GM23338 (cell line): Measurements from ENCODE around the gene GALNT6. TPM values are rescaled to one million over a fixed set of nuclear protein-coding genes. Genes with fewer than 3 reads are reported as not detected.

Source experiments
- ATAC-seq: fragments of 200-7000 bp; cut with Tn5 transposase; 3 replicates; pipeline ENCODE4 v1.9.1; 2020
- DNase-seq: peaks from one replicate; pipeline ENCODE4 v3.0.0-alpha.2; 2015; ENCODE audit warnings: low spot score
- H2AFZ ChIP-seq: fragments of 200-600 bp; sonication (generic); 2 replicates; pipeline ENCODE4 v1.8.0; 2016; ENCODE audit warnings: antibody characterized with exemption, mild to moderate bottlenecking, moderate library complexity
- H3F3A ChIP-seq: fragments of 200-600 bp; sonication (generic); replicated peaks from 2 replicates; pipeline ENCODE4 v1.8.0; 2017; ENCODE audit warnings: antibody characterized with exemption, mixed run types, low read depth
- H3K27ac ChIP-seq: fragments of 200-600 bp; sonication (generic); 2 replicates; pipeline ENCODE4 v1.6.1; 2016; ENCODE audit warnings: low read depth
- H3K27me3 ChIP-seq: fragments of 200-600 bp; sonication (generic); 2 replicates; pipeline ENCODE4 v1.8.0; 2016; ENCODE audit warnings: mild to moderate bottlenecking, mixed run types, moderate library complexity; ENCODE audit not compliant: insufficient read depth
- H3K36me3 ChIP-seq: fragments of 200-600 bp; sonication (generic); 2 replicates; pipeline ENCODE4 v1.8.0; 2016; ENCODE audit warnings: mild to moderate bottlenecking; ENCODE audit not compliant: insufficient read depth
- H3K4me1 ChIP-seq: fragments of 200-600 bp; sonication (generic); 2 replicates; pipeline ENCODE4 v1.8.0; 2016; ENCODE audit warnings: mild to moderate bottlenecking, moderate library complexity; ENCODE audit not compliant: insufficient read depth
- H3K4me2 ChIP-seq: fragments of 200-600 bp; sonication (generic); 2 replicates; pipeline ENCODE4 v1.7.1; 2017; ENCODE audit warnings: mixed run types
- H3K4me3 ChIP-seq: fragments of 200-600 bp; sonication (generic); 2 replicates; pipeline ENCODE4 v1.6.1; 2016; ENCODE audit warnings: mixed run types
- H3K79me2 ChIP-seq: fragments of 200-600 bp; sonication (generic); replicated peaks from 2 replicates; pipeline ENCODE4 v1.8.0; 2017; ENCODE audit warnings: mild to moderate bottlenecking; ENCODE audit not compliant: insufficient read depth
- H3K9me2 ChIP-seq: fragments of 200-600 bp; sonication (generic); 2 replicates; pipeline ENCODE4 v1.8.0; 2017; ENCODE audit not compliant: insufficient read depth
- H4K20me1 ChIP-seq: fragments of 200-600 bp; sonication (generic); replicated peaks from 2 replicates; pipeline ENCODE4 v1.8.0; 2017; ENCODE audit warnings: mild to moderate bottlenecking; ENCODE audit not compliant: insufficient read depth
- H3K27ac Mint-ChIP-seq: 2 replicates; pipeline ENCODE4 v1.8.0; 2020; ENCODE audit warnings: inconsistent platforms, mild to moderate bottlenecking, moderate library complexity, mixed read lengths
- H3K27me3 Mint-ChIP-seq: 3 replicates; pipeline ENCODE4 v1.8.0; 2022; ENCODE audit warnings: low read depth, mild to moderate bottlenecking, moderate library complexity, mixed read lengths, inconsistent platforms; ENCODE audit not compliant: insufficient read depth, poor library complexity
- H3K36me3 Mint-ChIP-seq: 3 replicates; pipeline ENCODE4 v1.8.0; 2021; ENCODE audit warnings: low read depth, mild to moderate bottlenecking, inconsistent platforms, moderate library complexity, mixed read lengths
- H3K4me1 Mint-ChIP-seq: 3 replicates; pipeline ENCODE4 v1.8.0; 2020; ENCODE audit warnings: mild to moderate bottlenecking, inconsistent platforms, mixed read lengths
- H3K4me3 Mint-ChIP-seq: 3 replicates; pipeline ENCODE4 v1.8.0; 2021; ENCODE audit warnings: moderate library complexity, mild to moderate bottlenecking, inconsistent platforms, mixed read lengths
- H3K9me3 Mint-ChIP-seq: 3 replicates; pipeline ENCODE4 v1.8.0; 2020; ENCODE audit warnings: moderate library complexity, mild to moderate bottlenecking, inconsistent platforms, mixed read lengths
- CREB1 ChIP-seq: fragments of 250-450 bp; sonication (Bioruptor Pico); IDR thresholded peaks from 2 replicates; pipeline ENCODE4 v1.5.0; 2020; ENCODE audit warnings: low read depth, mild to moderate bottlenecking, moderate library complexity
- CTCF ChIP-seq, 2 experiments: fragments of 200-600 bp in 1 of 2; sonication (generic) in 1 of 2; conservative IDR thresholded peaks; 2 replicates each; pipeline versions ENCODE4 v1.5.1 to v1.6.1; 2016 to 2017; ENCODE audit warnings: antibody characterized with exemption in 2 of 2, low read depth in 2 of 2, mild to moderate bottlenecking in 2 of 2, moderate library complexity in 1 of 2
- ETS1 ChIP-seq: IDR thresholded peaks from 2 replicates; pipeline ENCODE4 v1.6.1; 2016; ENCODE audit warnings: antibody characterized with exemption
- EZH2phosphoT487 ChIP-seq: fragments of 200-600 bp; sonication (generic); IDR thresholded peaks from one replicate; pipeline ENCODE4 v1.8.1; 2018; ENCODE audit warnings: antibody characterized with exemption; ENCODE audit not compliant: unreplicated experiment
- JUNB ChIP-seq: IDR thresholded peaks from one replicate; pipeline ENCODE4 v1.6.1; 2016; ENCODE audit warnings: antibody characterized with exemption; ENCODE audit not compliant: unreplicated experiment
- NANOG ChIP-seq: IDR thresholded peaks from 2 replicates; pipeline ENCODE4 v1.6.1; 2016; ENCODE audit warnings: antibody characterized with exemption, borderline replicate concordance
- POLR2AphosphoS5 ChIP-seq: IDR thresholded peaks from 2 replicates; pipeline ENCODE4 v1.6.1; 2016; ENCODE audit warnings: antibody characterized with exemption, low read depth
- REST ChIP-seq: IDR thresholded peaks from one replicate; pipeline ENCODE4 v1.6.1; 2018; ENCODE audit warnings: antibody characterized with exemption; ENCODE audit not compliant: unreplicated experiment
- STAT1 ChIP-seq: IDR thresholded peaks from one replicate; pipeline ENCODE4 v1.6.1; 2016; ENCODE audit warnings: antibody characterized with exemption; ENCODE audit not compliant: unreplicated experiment
- ZNF114 ChIP-seq: fragments of 250-450 bp; sonication (Bioruptor Pico); IDR thresholded peaks from 2 replicates; pipeline ENCODE4 v1.5.0; 2020; ENCODE audit warnings: mild to moderate bottlenecking, moderate library complexity
- ZNF331 ChIP-seq: fragments of 250-450 bp; sonication (Bioruptor Pico); IDR thresholded peaks from 2 replicates; pipeline ENCODE4 v1.5.0; 2020; ENCODE audit warnings: low read depth, mild to moderate bottlenecking, moderate library complexity
- polyA plus RNA-seq: library from polyadenylated mRNA; unstranded; fragments of >200 nt; fragmentation: Nextera tagmentation; extraction: Ambion mirVana; gene quantifications from 2 replicates; pipeline ENCODE4 v1.2.1, GENCODE V29; 2016
- total RNA-seq: library from RNA; depleted of rRNA; stranded (reverse); fragments of >200 nt; shearing (Covaris generic); gene quantifications from 2 replicates; pipeline ENCODE4 v1.2.3, GENCODE V29; 2014

The GALNT6 gene
- total and polyA plus RNA-seq, 2 experiments from 2014 or later, result 8.1 to 18.6 TPM

GRCh38 chr12:51417826-51418225, 26.6 kb upstream of the GALNT6 start:
- H4K20me1 ChIP-seq, result no peaks in the 10 kb centered on the region
- no peaks in the 10 kb centered on the region for H3F3A ChIP-seq
- no peak for ATAC-seq
- H3K36me3 ChIP-seq, result no peaks in the 10 kb centered on the region
- TF ChIP-seq CREB1 (CRISPR knock-in tag) (no peak), ZNF331 (no peak), STAT1 (no peak)
- no peaks in the 10 kb centered on the region for H3K9me2 ChIP-seq
- H3K27ac ChIP-seq, result no peak overlapping the region
- H3K79me2 ChIP-seq, result no peaks in the 10 kb centered on the region
- no peaks in the 10 kb centered on the region for H3K27me3 ChIP-seq
- no peak overlapping the region for H2AFZ ChIP-seq
- peaks cover 28% of the 10 kb centered on the region for H3K4me1 ChIP-seq
- H3K4me2 ChIP-seq, result no peak overlapping the region
- no peaks in the 10 kb centered on the region for H3K9me3 Mint-ChIP-seq
- no peak overlapping the region for H3K4me3 ChIP-seq
- no peaks in the 10 kb centered on the region for H3K36me3 Mint-ChIP-seq
- no peak for DNase-seq
- peaks cover 33% of the 10 kb centered on the region for H3K4me1 Mint-ChIP-seq
- H3K4me3 Mint-ChIP-seq, result no peak overlapping the region
- H3K27me3 Mint-ChIP-seq, result peaks cover 8% of the 10 kb centered on the region
- no peak overlapping the region for H3K27ac Mint-ChIP-seq

GRCh38 chr12:51415931-51416330, 24.7 kb upstream of the GALNT6 start:
- Histone ChIP-seq H3F3A (no peaks in the 10 kb centered on the region), H3K9me2 (no peaks in the 10 kb centered on the region), H3K27ac (no peak overlapping the region), H3K4me2 (no peak overlapping the region), H3K4me1 (peaks cover 25% of the 10 kb centered on the region), H3K27me3 (no peaks in the 10 kb centered on the region), H3K4me3 (no peak overlapping the region), H2AFZ (no peak overlapping the region), H3K79me2 (no peaks in the 10 kb centered on the region), H4K20me1 (no peaks in the 10 kb centered on the region), H3K36me3 (no peaks in the 10 kb centered on the region)
- ATAC-seq, result no peak
- Mint-ChIP-seq H3K4me3 (no peak overlapping the region), H3K27ac (no peak overlapping the region), H3K27me3 (peaks cover 5% of the 10 kb centered on the region), H3K4me1 (peaks cover 27% of the 10 kb centered on the region), H3K9me3 (no peaks in the 10 kb centered on the region), H3K36me3 (no peaks in the 10 kb centered on the region)
- DNase-seq, result no peak
- TF ChIP-seq POLR2AphosphoS5, result no peak

- Histone ChIP-seq H3K4me3 (no peak overlapping the region), H3K9me2 (no peaks in the 10 kb centered on the region), H3K27ac (no peak overlapping the region), H4K20me1 (no peaks in the 10 kb centered on the region; the same call in 1 of the 2 replicates), H2AFZ (no peak overlapping the region), H3K4me1 (peaks cover 7% of the 10 kb centered on the region), H3K79me2 (no peaks in the 10 kb centered on the region), H3K4me2 (no peak overlapping the region), H3F3A (no peaks in the 10 kb centered on the region), H3K27me3 (no peaks in the 10 kb centered on the region), H3K36me3 (no peaks in the 10 kb centered on the region)
- ATAC-seq (no peak), DNase-seq (no peak)
- no peak overlapping the region for H3K4me3 Mint-ChIP-seq
- H3K36me3 Mint-ChIP-seq, result no peaks in the 10 kb centered on the region
- no peak for TF ChIP-seq POLR2AphosphoS5
- TF ChIP-seq NANOG, result no peak
- no peak for TF ChIP-seq ETS1
- TF ChIP-seq REST, result no peak
- TF ChIP-seq CTCF (conservative IDR thresholded peaks at IDR 0.05; ENCODE audit: low read depth in 2 of 2), result no peak
- no peak for TF ChIP-seq ZNF114 (CRISPR knock-in tag)
- no peak for TF ChIP-seq EZH2phosphoT487
- TF ChIP-seq JUNB, result no peak
- H3K27ac Mint-ChIP-seq, result no peak overlapping the region
- H3K27me3 Mint-ChIP-seq, result peaks cover 2% of the 10 kb centered on the region
- peaks cover 7% of the 10 kb centered on the region for H3K4me1 Mint-ChIP-seq
- H3K9me3 Mint-ChIP-seq, result no peaks in the 10 kb centered on the region
These were observed 22.6 kb upstream of the GALNT6 start for GRCh38 chr12:51413791-51414190.
